ENCODE results near the gene ATP8A2. TPM values are rescaled to one million over a fixed set of nuclear protein-coding genes. Genes with fewer than 3 reads are reported as not detected.

ATP8A2 gene
- total and polyA plus RNA-seq, 4 donors = 0.01 to 0.08 (median 0.05) TPM; not detected in 1

- H3K36me3 ChIP-seq (ENCODE audit: control insufficient read depth in 4 of 4, insufficient read depth in 3 of 4, low read depth in 1 of 4, low read length in 3 of 4) = no peaks in the 10 kb centered on the region
- H3K4me3 ChIP-seq (ENCODE audit: low read depth in 1 of 3, low read length in 3 of 3) = no peak overlapping the region
- peaks cover 0 to 4% (median 0%) of the 10 kb centered on the region in 4 donors for H3K9me3 ChIP-seq (ENCODE audit: control insufficient read depth in 4 of 4, low read length in 3 of 4)
- no peak for DNase-seq (ENCODE audit: low spot score)
- TF ChIP-seq ZBTB33 (IDR thresholded peaks at IDR 0.05) (no peak), RAD21 (IDR thresholded peaks at IDR 0.05) (no peak), YY1 (IDR thresholded peaks at IDR 0.05) (no peak), EGR1 (IDR thresholded peaks at IDR 0.05; ENCODE audit: low read depth in 2 of 2) (no peak), CTCF (IDR thresholded peaks at IDR 0.05; ENCODE audit: low read depth, low read length, missing input control) (no peak)
- TF ChIP-seq, protein P1, sequence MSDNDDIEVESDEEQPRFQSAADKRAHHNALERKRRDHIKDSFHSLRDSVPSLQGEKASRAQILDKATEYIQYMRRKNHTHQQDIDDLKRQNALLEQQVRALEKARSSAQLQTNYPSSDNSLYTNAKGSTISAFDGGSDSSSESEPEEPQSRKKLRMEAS (IDR thresholded peaks at IDR 0.05) = no peak
- TF ChIP-seq, protein P2, sequence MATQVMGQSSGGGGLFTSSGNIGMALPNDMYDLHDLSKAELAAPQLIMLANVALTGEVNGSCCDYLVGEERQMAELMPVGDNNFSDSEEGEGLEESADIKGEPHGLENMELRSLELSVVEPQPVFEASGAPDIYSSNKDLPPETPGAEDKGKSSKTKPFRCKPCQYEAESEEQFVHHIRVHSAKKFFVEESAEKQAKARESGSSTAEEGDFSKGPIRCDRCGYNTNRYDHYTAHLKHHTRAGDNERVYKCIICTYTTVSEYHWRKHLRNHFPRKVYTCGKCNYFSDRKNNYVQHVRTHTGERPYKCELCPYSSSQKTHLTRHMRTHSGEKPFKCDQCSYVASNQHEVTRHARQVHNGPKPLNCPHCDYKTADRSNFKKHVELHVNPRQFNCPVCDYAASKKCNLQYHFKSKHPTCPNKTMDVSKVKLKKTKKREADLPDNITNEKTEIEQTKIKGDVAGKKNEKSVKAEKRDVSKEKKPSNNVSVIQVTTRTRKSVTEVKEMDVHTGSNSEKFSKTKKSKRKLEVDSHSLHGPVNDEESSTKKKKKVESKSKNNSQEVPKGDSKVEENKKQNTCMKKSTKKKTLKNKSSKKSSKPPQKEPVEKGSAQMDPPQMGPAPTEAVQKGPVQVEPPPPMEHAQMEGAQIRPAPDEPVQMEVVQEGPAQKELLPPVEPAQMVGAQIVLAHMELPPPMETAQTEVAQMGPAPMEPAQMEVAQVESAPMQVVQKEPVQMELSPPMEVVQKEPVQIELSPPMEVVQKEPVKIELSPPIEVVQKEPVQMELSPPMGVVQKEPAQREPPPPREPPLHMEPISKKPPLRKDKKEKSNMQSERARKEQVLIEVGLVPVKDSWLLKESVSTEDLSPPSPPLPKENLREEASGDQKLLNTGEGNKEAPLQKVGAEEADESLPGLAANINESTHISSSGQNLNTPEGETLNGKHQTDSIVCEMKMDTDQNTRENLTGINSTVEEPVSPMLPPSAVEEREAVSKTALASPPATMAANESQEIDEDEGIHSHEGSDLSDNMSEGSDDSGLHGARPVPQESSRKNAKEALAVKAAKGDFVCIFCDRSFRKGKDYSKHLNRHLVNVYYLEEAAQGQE (IDR thresholded peaks at IDR 0.05) = no peak
- TF ChIP-seq, protein P3, sequence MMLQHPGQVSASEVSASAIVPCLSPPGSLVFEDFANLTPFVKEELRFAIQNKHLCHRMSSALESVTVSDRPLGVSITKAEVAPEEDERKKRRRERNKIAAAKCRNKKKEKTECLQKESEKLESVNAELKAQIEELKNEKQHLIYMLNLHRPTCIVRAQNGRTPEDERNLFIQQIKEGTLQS (IDR thresholded peaks at IDR 0.05) = no peak
- no peaks in the 10 kb centered on the region for H3K27me3 ChIP-seq (ENCODE audit: control insufficient read depth in 4 of 4, insufficient read depth in 4 of 4, low read length in 3 of 4)
- 77% methylated on average over 2 of the region's 2 CpGs for whole genome bisulfite sequencing
- no peaks in the 10 kb centered on the region for H3K4me1 ChIP-seq (ENCODE audit: control insufficient read depth in 4 of 4, insufficient read depth in 4 of 4, low read length in 3 of 4)
- H3K9ac ChIP-seq (ENCODE audit: low read depth in 1 of 2, low read length in 2 of 2) = no peak overlapping the region
- no peak overlapping the region for H3K27ac ChIP-seq (ENCODE audit: low read depth in 1 of 2, low read length in 2 of 2)
Observed at GRCh38 chr13:25691654-25692053, 319.9 kb downstream of the ATP8A2 start.

- no peak for TF ChIP-seq ZBTB33 (IDR thresholded peaks at IDR 0.05)
- TF ChIP-seq FOXA1 (IDR thresholded peaks at IDR 0.05) = no peak
- no peak for TF ChIP-seq RAD21 (IDR thresholded peaks at IDR 0.05)
- TF ChIP-seq JUND (IDR thresholded peaks at IDR 0.05) = no peak
- TF ChIP-seq, protein P3 (IDR thresholded peaks at IDR 0.05) = no peak
- TF ChIP-seq YY1 (IDR thresholded peaks at IDR 0.05) = no peak
- TF ChIP-seq SP1 (IDR thresholded peaks at IDR 0.05) = no peak
- TF ChIP-seq, protein P1 (IDR thresholded peaks at IDR 0.05) = no peak
- TF ChIP-seq, protein P2 (IDR thresholded peaks at IDR 0.05) = no peak
- H3K36me3 ChIP-seq (ENCODE audit: control insufficient read depth in 4 of 4, insufficient read depth in 3 of 4, low read depth in 1 of 4, low read length in 3 of 4) = no peaks in the 10 kb centered on the region
- peaks cover 0 to 4% (median 0%) of the 10 kb centered on the region in 4 donors for H3K9me3 ChIP-seq (ENCODE audit: control insufficient read depth in 4 of 4, low read length in 3 of 4)
- DNase-seq (ENCODE audit: low spot score) = no peak
- H3K9ac ChIP-seq (ENCODE audit: low read depth in 1 of 2, low read length in 2 of 2) = no peak overlapping the region
- no peaks in the 10 kb centered on the region for H3K4me1 ChIP-seq (ENCODE audit: control insufficient read depth in 4 of 4, insufficient read depth in 4 of 4, low read length in 3 of 4)
- H3K27ac ChIP-seq (ENCODE audit: low read depth in 1 of 2, low read length in 2 of 2) = no peak overlapping the region
- 54% methylated on average over 7 of the region's 7 CpGs for WGBS
- no peak overlapping the region for H3K4me3 ChIP-seq (ENCODE audit: low read depth in 1 of 3, low read length in 3 of 3)
- no peaks in the 10 kb centered on the region for H3K27me3 ChIP-seq (ENCODE audit: control insufficient read depth in 4 of 4, insufficient read depth in 4 of 4, low read length in 3 of 4)
Observed at GRCh38 chr13:25692099-25692498, 320.3 kb downstream of the ATP8A2 start.

Measured in liver (tissue), 9 donors.